Transverse colon (tissue), 4 donors: ENCODE measurements around the gene AK9. TPM values are rescaled to one million over a fixed set of nuclear protein-coding genes. Genes with fewer than 3 reads are reported as not detected.

Experiments used
- DNase-seq: peaks from one replicate; pipeline ENCODE4 v3.0.0-alpha.2; 2019
- H3K27ac ChIP-seq, 4 donors: fragments of 200-600 bp; sonication (generic); 2 replicates each; pipeline ENCODE4 v1.5.1; 2016 to 2018; ENCODE audit warnings: inconsistent platforms in 4 of 4
- H3K27me3 ChIP-seq: fragments of 200-600 bp; sonication (generic); 2 replicates; pipeline ENCODE4 v1.5.1; 2017; ENCODE audit warnings: inconsistent platforms
- H3K36me3 ChIP-seq, 4 donors: fragments of 200-600 bp; sonication (generic); 2 replicates each; pipeline ENCODE4 v1.5.1; 2017 to 2019; ENCODE audit warnings: inconsistent platforms in 4 of 4
- H3K4me1 ChIP-seq, 4 donors: fragments of 200-600 bp; sonication (generic); 2 replicates each; pipeline ENCODE4 v1.5.1; 2017 to 2020; ENCODE audit warnings: inconsistent platforms in 4 of 4
- H3K4me3 ChIP-seq, 4 donors: fragments of 200-600 bp; sonication (generic); 1 replicate in 1 of 4; 2 replicates in 3 of 4; pipeline versions ENCODE4 v1.5.1 to v1.6.1; 2017 to 2019; ENCODE audit warnings: inconsistent platforms in 4 of 4
- H3K9me3 ChIP-seq, 2 donors: fragments of 200-600 bp; sonication (generic); 2 replicates each; pipeline ENCODE4 v1.5.1; 2017 to 2019; ENCODE audit warnings: inconsistent platforms in 2 of 2
- EP300 ChIP-seq: sonication (generic); formaldehyde crosslinking; IDR thresholded peaks from one replicate; pipeline ENCODE4 v1.6.1; 2017; ENCODE audit warnings: antibody characterized with exemption, low read depth
- POLR2A ChIP-seq: fragments of 450-650 bp; IDR thresholded peaks from one replicate; pipeline ENCODE4 v1.6.1; 2016; ENCODE audit warnings: antibody characterized with exemption, mild to moderate bottlenecking, moderate library complexity
- POLR2AphosphoS5 ChIP-seq, 3 donors: sonication (generic); formaldehyde crosslinking; IDR thresholded peaks; one replicate each; pipeline ENCODE4 v1.6.1; 2016; ENCODE audit warnings: antibody characterized with exemption in 3 of 3
- WGBS, 2 donors: methylation state at CpG; one replicate each; pipeline ENCODE4 v1.1.5; 2018; ENCODE audit warnings: low coverage in 1 of 2; 5-methylcytosine and 5-hydroxymethylcytosine counted together
- in situ Hi-C, 4 donors: fragments of 200-750 bp; cut with MboI; loops; one replicate each; pipeline versions ENCODE4 v1.15.0 to v1.15.1; 2017; ENCODE audit warnings: low sequenced_read_pairs in 3 of 4, low pct_ligation_motif_present in 1 of 4, low pct_unique_long_range_greater_than_20kb in 1 of 4
- intact Hi-C: fragments of 100-400 bp; cut with DNase I; formaldehyde crosslinking; loops from one replicate; pipeline ENCODE4 v1.15.1; 2023; ENCODE audit warnings: low total_unique reads
- total RNA-seq, 4 donors: library from RNA; depleted of rRNA; stranded (reverse); fragments of >200 nt; gene quantifications; one replicate each; pipeline ENCODE4 v1.1.0, GENCODE V29; 2016
- TF ChIP-seq, protein P1 (sequence below), 5 experiments: fragments of 200-600 bp in 3 of 5; fragments of 450-650 bp in 2 of 5; sonication (generic) in 3 of 5; IDR thresholded peaks; 1 replicate in 2 of 5; 2 replicates in 3 of 5; pipeline ENCODE4 v1.5.1; 2016 to 2017; ENCODE audit warnings: antibody characterized with exemption in 5 of 5, inconsistent platforms in 3 of 5, mild to moderate bottlenecking in 2 of 5, moderate library complexity in 1 of 5

The AK9 gene
- total RNA-seq, 4 donors from 2014 or later = 12.0 to 32.0 (median 23.2) TPM

- TF ChIP-seq POLR2AphosphoS5 (IDR thresholded peaks at IDR 0.05) (no peak), EP300 (no peak), POLR2A (no peak)
- TF ChIP-seq, protein P1, sequence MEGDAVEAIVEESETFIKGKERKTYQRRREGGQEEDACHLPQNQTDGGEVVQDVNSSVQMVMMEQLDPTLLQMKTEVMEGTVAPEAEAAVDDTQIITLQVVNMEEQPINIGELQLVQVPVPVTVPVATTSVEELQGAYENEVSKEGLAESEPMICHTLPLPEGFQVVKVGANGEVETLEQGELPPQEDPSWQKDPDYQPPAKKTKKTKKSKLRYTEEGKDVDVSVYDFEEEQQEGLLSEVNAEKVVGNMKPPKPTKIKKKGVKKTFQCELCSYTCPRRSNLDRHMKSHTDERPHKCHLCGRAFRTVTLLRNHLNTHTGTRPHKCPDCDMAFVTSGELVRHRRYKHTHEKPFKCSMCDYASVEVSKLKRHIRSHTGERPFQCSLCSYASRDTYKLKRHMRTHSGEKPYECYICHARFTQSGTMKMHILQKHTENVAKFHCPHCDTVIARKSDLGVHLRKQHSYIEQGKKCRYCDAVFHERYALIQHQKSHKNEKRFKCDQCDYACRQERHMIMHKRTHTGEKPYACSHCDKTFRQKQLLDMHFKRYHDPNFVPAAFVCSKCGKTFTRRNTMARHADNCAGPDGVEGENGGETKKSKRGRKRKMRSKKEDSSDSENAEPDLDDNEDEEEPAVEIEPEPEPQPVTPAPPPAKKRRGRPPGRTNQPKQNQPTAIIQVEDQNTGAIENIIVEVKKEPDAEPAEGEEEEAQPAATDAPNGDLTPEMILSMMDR (IDR thresholded peaks at IDR 0.05) = no peak
- no peaks in the 10 kb centered on the region for H3K27me3 ChIP-seq
- in situ Hi-C loops = loop anchor here in 2 of 4 donors (10.0 kb wide), 1 partner anchor 68 kb away; the partner anchor contains the start of gene CD164 (in 2 of the 2)
- H3K4me3 ChIP-seq = no peak overlapping the region
- DNase-seq = no peak
- H3K27ac ChIP-seq = no peak overlapping the region
- intact Hi-C loops = no loop called here
- H3K4me1 ChIP-seq = peaks cover 14 to 37% (median 31%) of the 10 kb centered on the region in 4 donors
- no peaks in the 10 kb centered on the region for H3K9me3 ChIP-seq
- H3K36me3 ChIP-seq = no peaks in the 10 kb centered on the region
- WGBS, 2 donors = 94% methylated on average over 2 of the region's 2 CpGs; no CpG with 5 or more reads in 1 of the 2 donors
Measured at GRCh38 chr6:109453156-109453555, 237.8 kb downstream of the AK9 start.

DNA sequence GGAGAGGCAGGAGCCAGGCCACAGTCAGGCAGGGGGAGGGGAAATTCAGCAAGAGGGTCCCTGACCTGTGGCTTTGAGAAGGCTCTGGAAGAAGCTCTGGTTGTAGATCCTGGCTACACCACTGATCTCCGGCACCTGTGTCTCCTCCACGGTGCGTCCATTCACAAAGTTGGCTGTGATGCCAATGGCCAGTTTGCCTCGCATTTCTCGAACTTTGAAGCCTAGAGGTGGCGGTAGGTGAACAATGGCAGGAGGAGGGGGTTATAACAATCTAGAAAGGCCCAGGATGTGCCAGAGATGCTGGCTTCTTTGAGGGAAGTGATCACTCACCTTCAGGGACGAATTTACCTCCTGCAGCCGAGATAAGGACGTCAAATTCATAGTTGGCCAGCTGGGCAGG lies 238.8 kb downstream of the AK9 start:
- intact Hi-C loops (no loop called here), in situ Hi-C loops (loop anchor here in 2 of 4 donors (10.0 kb wide), 1 partner anchor 67 kb away; the partner anchor contains the start of gene CD164 (in 2 of the 2))
- 89 to 96% methylated on average over 8 to 9 of the region's 9 CpGs for WGBS, 2 donors
- Histone ChIP-seq H3K27me3 (no peaks in the 10 kb centered on the region), H3K4me3 (no peak overlapping the region), H3K9me3 (no peaks in the 10 kb centered on the region), H3K36me3 (no peaks in the 10 kb centered on the region), H3K27ac (no peak overlapping the region), H3K4me1 (peaks cover 14 to 32% (median 25%) of the 10 kb centered on the region in 4 donors)
- DNase-seq = no peak
- TF ChIP-seq EP300 (no peak), POLR2AphosphoS5 (IDR thresholded peaks at IDR 0.05) (no peak), POLR2A (no peak)
- TF ChIP-seq, protein P1 (IDR thresholded peaks at IDR 0.05) = no peak

DNA sequence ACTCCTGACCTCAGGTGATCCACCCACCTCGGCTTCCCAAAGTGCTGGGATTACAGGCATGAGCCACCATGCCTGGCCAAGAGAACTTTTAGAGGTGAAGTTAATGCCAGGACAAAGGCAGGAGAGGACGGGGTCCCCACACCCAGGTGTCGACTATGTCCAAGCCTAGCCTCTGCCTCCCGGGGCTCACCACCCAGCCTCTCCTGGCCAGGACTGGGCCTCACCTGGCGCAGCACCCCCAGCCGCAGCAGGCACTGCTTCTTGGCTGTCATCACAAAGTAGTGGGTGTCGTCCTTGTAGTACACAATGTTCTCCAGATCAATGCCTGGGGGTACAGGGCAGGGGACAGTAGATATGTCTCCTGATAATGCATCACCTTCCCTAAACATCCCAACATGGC lies 239.6 kb downstream of the AK9 start:
- H3K4me3 ChIP-seq = no peak overlapping the region
- no peaks in the 10 kb centered on the region for H3K27me3 ChIP-seq
- intact Hi-C loops = no loop called here
- no peak for TF ChIP-seq POLR2A
- TF ChIP-seq POLR2AphosphoS5 (IDR thresholded peaks at IDR 0.05) = no peak
- H3K9me3 ChIP-seq = no peaks in the 10 kb centered on the region
- no peak for DNase-seq
- peaks cover 8 to 24% (median 18%) of the 10 kb centered on the region in 4 donors for H3K4me1 ChIP-seq
- no peak overlapping the region for H3K27ac ChIP-seq
- WGBS, 2 donors = 98% methylated on average over 7 of the region's 7 CpGs; no CpG with 5 or more reads in 1 of the 2 donors
- H3K36me3 ChIP-seq = no peaks in the 10 kb centered on the region
- in situ Hi-C loops = loop anchor here in 2 of 4 donors (10.0 kb wide), 1 partner anchor 67 kb away; the partner anchor contains the start of gene CD164 (in 2 of the 2)

GRCh38 chr6:109450801-109451200 lies 240.2 kb downstream of the AK9 start:
- WGBS, 2 donors = 75% methylated on average over 3 of the region's 3 CpGs; no CpG with 5 or more reads in 1 of the 2 donors
- Histone ChIP-seq H3K9me3 (no peaks in the 10 kb centered on the region), H3K4me3 (no peak overlapping the region), H3K4me1 (peaks cover 8 to 20% (median 16%) of the 10 kb centered on the region in 4 donors), H3K36me3 (no peaks in the 10 kb centered on the region), H3K27me3 (no peaks in the 10 kb centered on the region), H3K27ac (no peak overlapping the region)
- TF ChIP-seq, protein P1 (IDR thresholded peaks at IDR 0.05) = no peak
- TF ChIP-seq POLR2A (no peak), POLR2AphosphoS5 (IDR thresholded peaks at IDR 0.05) (no peak), EP300 (no peak)
- in situ Hi-C loops (loop anchor here in 2 of 4 donors (10.0 kb wide), 1 partner anchor 66 kb away; the partner anchor contains the start of gene CD164 (in 2 of the 2)), intact Hi-C loops (no loop called here)
- DNase-seq = no peak
